HepG2 (cell line): ENCODE results near the gene BTRC. TPM values are rescaled to one million over a fixed set of nuclear protein-coding genes. Genes with fewer than 3 reads are reported as not detected.

Source experiments
- ATAC-seq: fragments of 200-7000 bp; cut with Tn5 transposase; 3 replicates; pipeline ENCODE4 v1.9.1; 2020; ENCODE audit warnings: mild to moderate bottlenecking, moderate library complexity
- BruUV-seq: library from RNA; stranded (reverse); fragments of 400-500 nt; replicated peaks from 2 replicates; lab custom pipeline; 2021; lab: Mats Ljungman, UMichigan
- CTCF ChIA-PET: fragments of 300-600 bp; formaldehyde crosslinking; extraction: SDS; loops from one replicate; lab custom pipeline; 2021; ENCODE audit warnings: low total read pairs, inconsistent platforms, low intra/inter-chr PET ratio; lab: Yijun Ruan, JAX
- POLR2A ChIA-PET: fragments of 350-600 bp; sonication (Branson Sonifier 250); formaldehyde crosslinking; loops from one replicate; lab custom pipeline; 2020; ENCODE audit warnings: antibody characterized with exemption, inconsistent platforms; lab: Yijun Ruan, JAX
- DNase-seq: peaks from one replicate; pipeline ENCODE4 v3.0.0-alpha.2; 2015; ENCODE audit warnings: low spot score
- FAIRE-seq: peaks from 3 replicates; lab custom pipeline; 2011; peaks lifted over from hg19 to GRCh38; lab: Jason Lieb, UNC
- H2AFZ ChIP-seq: one replicate; pipeline ENCODE4 v1.6.1; 2011; ENCODE audit warnings: low read length, inconsistent platforms
- H3K27ac ChIP-seq: fragments of 300-600 bp; 3 replicates; pipeline ENCODE4 v1.8.0; 2011; ENCODE audit warnings: mixed run types, mild to moderate bottlenecking, mixed read lengths, low read length, inconsistent platforms; ENCODE audit not compliant: insufficient read depth; ENCODE audit errors: extremely low read length
- H3K27me3 ChIP-seq, 2 experiments: fragments of 200-600 bp in 1 of 2; 2 replicates in 1 of 2; 3 replicates in 1 of 2; pipeline versions ENCODE4 v1.6.0 to v1.8.0; 2011; ENCODE audit warnings: low read length in 2 of 2, mild to moderate bottlenecking in 2 of 2, moderate library complexity in 2 of 2, inconsistent platforms in 1 of 2; ENCODE audit not compliant: insufficient read depth in 2 of 2, control insufficient read depth in 1 of 2
- H3K36me3 ChIP-seq, 2 experiments: fragments of 200-600 bp in 1 of 2; replicated peaks in 1 of 2; 2 replicates in 1 of 2; 3 replicates in 1 of 2; pipeline versions ENCODE4 v1.5.1 to v1.8.0; 2011; ENCODE audit warnings: low read length in 2 of 2, inconsistent platforms in 1 of 2; ENCODE audit not compliant: insufficient read depth in 2 of 2, control insufficient read depth in 1 of 2
- H3K4me1 ChIP-seq: 2 replicates; pipeline ENCODE4 v1.5.1; 2012; ENCODE audit warnings: low read length, inconsistent platforms; ENCODE audit not compliant: insufficient read depth
- H3K4me2 ChIP-seq: 2 replicates; pipeline ENCODE4 v1.6.0; 2011; ENCODE audit warnings: low read depth, low read length, inconsistent platforms
- H3K4me3 ChIP-seq, 3 experiments: fragments of 200-600 bp in 1 of 3; sonication (generic), shearing (Covaris generic) in 1 of 3; replicated peaks in 1 of 3; 2 replicates each; pipeline ENCODE4 v1.5.1; 2011 to 2016; ENCODE audit warnings: low read length in 3 of 3, inconsistent platforms in 2 of 3, low read depth in 2 of 3, mild to moderate bottlenecking in 2 of 3, control low read depth in 1 of 3, mixed read lengths in 1 of 3; ENCODE audit not compliant: insufficient read depth in 1 of 3
- H3K79me2 ChIP-seq: one replicate; pipeline ENCODE4 v1.6.1; 2011; ENCODE audit warnings: low read length, inconsistent platforms; ENCODE audit not compliant: insufficient read depth
- H3K9ac ChIP-seq: 2 replicates; pipeline ENCODE4 v1.6.0; 2011; ENCODE audit warnings: mild to moderate bottlenecking, low read depth, low read length, inconsistent platforms; ENCODE audit not compliant: insufficient read depth
- H3K9me3 ChIP-seq: 2 replicates; pipeline ENCODE4 v1.5.1; 2012; ENCODE audit warnings: mild to moderate bottlenecking, low read length
- H4K20me1 ChIP-seq: 2 replicates; pipeline ENCODE4 v1.6.0; 2011; ENCODE audit warnings: inconsistent platforms, mild to moderate bottlenecking, low read length, moderate library complexity; ENCODE audit not compliant: insufficient read depth
- EEA1 ChIP-seq: sonication (generic); formaldehyde crosslinking; IDR thresholded peaks from 2 replicates; pipeline ENCODE4 v1.5.1; 2020; ENCODE audit warnings: mild to moderate bottlenecking, missing genetic modification reagents, borderline replicate concordance
- HDAC2 ChIP-seq: sonication (generic); formaldehyde crosslinking; IDR thresholded peaks from 2 replicates; pipeline ENCODE4 v1.4.0; 2020; ENCODE audit warnings: missing genetic modification reagents
- IRF9 ChIP-seq: sonication (generic); formaldehyde crosslinking; IDR thresholded peaks from 2 replicates; pipeline ENCODE4 v1.8.0; 2022; ENCODE audit warnings: missing genetic modification reagents, mild to moderate bottlenecking, borderline replicate concordance
- PRPF4 ChIP-seq: fragments of 200-400 bp; formaldehyde crosslinking; IDR thresholded peaks from 2 replicates; pipeline ENCODE4 v1.6.1; 2016; ENCODE audit warnings: low read length, low read depth; ENCODE audit not compliant: poor library complexity, severe bottlenecking
- REL ChIP-seq: sonication (generic); formaldehyde crosslinking; conservative IDR thresholded peaks from 2 replicates; pipeline ENCODE4 v1.8.0; 2022; ENCODE audit warnings: mild to moderate bottlenecking, missing genetic modification reagents, moderate library complexity
- SALL1 ChIP-seq: sonication (generic); formaldehyde crosslinking; IDR thresholded peaks from 2 replicates; pipeline ENCODE4 v1.8.0; 2022; ENCODE audit warnings: mild to moderate bottlenecking, missing genetic modification reagents
- SKI ChIP-seq: fragments of 450-650 bp; IDR thresholded peaks from one replicate; pipeline ENCODE4 v1.6.1; 2018; ENCODE audit warnings: mild to moderate bottlenecking; ENCODE audit not compliant: partially characterized antibody
- ZNF468 ChIP-seq: sonication (generic); formaldehyde crosslinking; IDR thresholded peaks from 2 replicates; pipeline ENCODE4 v1.8.0; 2022; ENCODE audit warnings: mild to moderate bottlenecking, moderate library complexity, missing genetic modification reagents
- ZNF83 ChIP-seq: sonication (generic); formaldehyde crosslinking; IDR thresholded peaks from 2 replicates; pipeline ENCODE4 v1.4.0; 2020; ENCODE audit warnings: missing genetic modification reagents, mild to moderate bottlenecking, borderline replicate concordance
- WGBS: methylation state at CpG from one replicate; pipeline ENCODE4 v1.1.6; 2017; ENCODE audit warnings: low lambda C conversion rate; 5-methylcytosine and 5-hydroxymethylcytosine counted together
- in situ Hi-C: cut with HindIII; loops from 2 replicates; pipeline ENCODE4 v1.10.0; 2017; ENCODE audit warnings: low pct_unique_long_range_greater_than_20kb; ENCODE audit not compliant: extremely low pct_ligation_motif_present
- intact Hi-C: fragments of 100-400 bp; cut with micrococcal nuclease; formaldehyde crosslinking; loops from one replicate; pipeline ENCODE4 v1.10.0; 2022; ENCODE audit not compliant: unreplicated experiment
- polyA plus RNA-seq, 8 experiments: library from polyadenylated mRNA; depleted of rRNA in 3 of 8; stranded (reverse) in 7 of 8; unstranded in 1 of 8; fragments of >200 nt; fragmentation: Illumina TruSeq in 4 of 8; extraction: Trizol in 4 of 8; gene quantifications; 2 replicates each; pipeline versions ENCODE4 v1.2.1 to v1.2.3, GENCODE V29; 2011 to 2016; ENCODE audit warnings: low read depth in 4 of 8, missing spikeins in 1 of 8, mixed read lengths in 1 of 8; ENCODE audit not compliant: insufficient read depth in 1 of 8
- total RNA-seq, 5 experiments: library from RNA; depleted of rRNA; stranded (reverse); fragments of >200 nt; fragmentation: Illumina TruSeq; extraction: Trizol; gene quantifications; 2 replicates each; pipeline ENCODE4 v1.2.3, GENCODE V29; 2016; ENCODE audit warnings: low read depth in 1 of 5

BTRC gene
- total and polyA plus RNA-seq, 2 of the 13 experiments (the other 11 are each of a cell fraction or from before 2014, with no cell fraction given) = 12.0 to 14.4 TPM

GRCh38 chr10:101453791-101454718 is 100.1 kb downstream of the BTRC start:
- in situ Hi-C loops = no loop called here
- ChIA-PET CTCF (no interaction called here), POLR2A (no interaction called here)
- Histone ChIP-seq H3K4me3 (no peak overlapping the region), H3K27ac (no peak overlapping the region), H3K27me3 (no peaks in the 10 kb centered on the region), H3K36me3 (no peaks in the 10 kb centered on the region), H3K4me2 (no peak overlapping the region), H3K9ac (no peak overlapping the region), H3K4me1 (no peaks in the 10 kb centered on the region), H4K20me1 (no peaks in the 10 kb centered on the region), H3K9me3 (no peaks in the 10 kb centered on the region), H3K79me2 (no peaks in the 10 kb centered on the region), H2AFZ (no peak overlapping the region)
- 96% methylated on average over 6 of the region's 6 CpGs for WGBS
- ATAC-seq = no peak
- FAIRE-seq = no peak
- intact Hi-C loops = no loop called here
- no TSS peak for BruUV-seq
- no peak for DNase-seq
- TF ChIP-seq SALL1 (CRISPR knock-in tag) = no peak
- no peak for TF ChIP-seq HDAC2 (CRISPR knock-in tag)
- no peak for TF ChIP-seq ZNF83
- no peak for TF ChIP-seq SKI
- no peak for TF ChIP-seq REL
- TF ChIP-seq ZNF468 (CRISPR knock-in tag) = no peak
- no peak for TF ChIP-seq PRPF4
- no peak for TF ChIP-seq EEA1 (CRISPR knock-in tag)
- no peak for TF ChIP-seq IRF9 (CRISPR knock-in tag)
